ENCODE results near the gene TBC1D2B. TPM values are rescaled to one million over a fixed set of nuclear protein-coding genes. Genes with fewer than 3 reads are reported as not detected.
A peak's percentile ranks its signal among the peaks of the same experiment; 100 is the strongest.

TBC1D2B gene
- total RNA-seq, 2 donors from 2014 or later = 54.0 to 58.5 TPM

DNA sequence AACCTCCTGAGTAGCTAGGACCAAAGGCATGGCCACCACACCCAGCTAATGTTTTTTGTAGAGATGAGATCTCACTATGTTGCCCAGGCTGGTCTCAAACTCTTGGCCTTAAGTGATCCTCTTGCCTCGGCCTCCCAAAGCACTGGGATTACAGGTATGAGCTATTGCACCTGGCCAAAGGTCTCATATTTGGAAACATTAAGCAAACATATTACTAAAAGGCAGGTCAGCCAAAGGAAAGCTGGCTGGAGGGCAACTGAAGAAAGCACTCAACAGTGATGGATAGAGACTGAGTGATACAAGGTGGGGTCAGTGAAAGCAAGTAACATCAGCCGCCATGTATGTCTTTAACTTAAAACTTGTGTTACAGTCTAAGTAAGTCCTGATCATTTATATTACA lies 57.5 kb downstream of the TBC1D2B start:
- TF ChIP-seq, protein P1, sequence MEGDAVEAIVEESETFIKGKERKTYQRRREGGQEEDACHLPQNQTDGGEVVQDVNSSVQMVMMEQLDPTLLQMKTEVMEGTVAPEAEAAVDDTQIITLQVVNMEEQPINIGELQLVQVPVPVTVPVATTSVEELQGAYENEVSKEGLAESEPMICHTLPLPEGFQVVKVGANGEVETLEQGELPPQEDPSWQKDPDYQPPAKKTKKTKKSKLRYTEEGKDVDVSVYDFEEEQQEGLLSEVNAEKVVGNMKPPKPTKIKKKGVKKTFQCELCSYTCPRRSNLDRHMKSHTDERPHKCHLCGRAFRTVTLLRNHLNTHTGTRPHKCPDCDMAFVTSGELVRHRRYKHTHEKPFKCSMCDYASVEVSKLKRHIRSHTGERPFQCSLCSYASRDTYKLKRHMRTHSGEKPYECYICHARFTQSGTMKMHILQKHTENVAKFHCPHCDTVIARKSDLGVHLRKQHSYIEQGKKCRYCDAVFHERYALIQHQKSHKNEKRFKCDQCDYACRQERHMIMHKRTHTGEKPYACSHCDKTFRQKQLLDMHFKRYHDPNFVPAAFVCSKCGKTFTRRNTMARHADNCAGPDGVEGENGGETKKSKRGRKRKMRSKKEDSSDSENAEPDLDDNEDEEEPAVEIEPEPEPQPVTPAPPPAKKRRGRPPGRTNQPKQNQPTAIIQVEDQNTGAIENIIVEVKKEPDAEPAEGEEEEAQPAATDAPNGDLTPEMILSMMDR (IDR thresholded peaks at IDR 0.05) = no peak
- no peaks in the 10 kb centered on the region for H3K27me3 ChIP-seq (replicated peaks; ENCODE audit: insufficient read depth)
- DNase-seq (ENCODE audit: low spot score) (no peak), ATAC-seq (ENCODE audit: insufficient number of reproducible peaks, low FRiP score, low read depth) (no peak)
- peaks cover 10% of the 10 kb centered on the region for H3K36me3 ChIP-seq
- no peaks in the 10 kb centered on the region for H3K9me3 ChIP-seq
- peaks cover 13 to 25% of the 10 kb centered on the region in 2 donors for H3K4me1 ChIP-seq (ENCODE audit: control insufficient read depth in 1 of 2, low read depth in 2 of 2)
- H3K27ac ChIP-seq = no peak overlapping the region
- H3K4me3 ChIP-seq = no peak overlapping the region

GRCh38 chr15:78018946-78019644 lies 58.4 kb downstream of the TBC1D2B start:
- Histone ChIP-seq H3K4me1 (ENCODE audit: control insufficient read depth in 1 of 2, low read depth in 2 of 2) (peaks cover 13 to 25% of the 10 kb centered on the region in 2 donors), H3K36me3 (peaks cover 17% of the 10 kb centered on the region), H3K4me3 (no peak overlapping the region), H3K27ac (peak overlapping the region in 1 of 2 donors; percentile 23), H3K27me3 (replicated peaks; ENCODE audit: insufficient read depth) (no peaks in the 10 kb centered on the region), H3K9me3 (no peaks in the 10 kb centered on the region)
- TF ChIP-seq, protein P1 (IDR thresholded peaks at IDR 0.05) = no peak
- DNase-seq (ENCODE audit: low spot score) (no peak), ATAC-seq (ENCODE audit: insufficient number of reproducible peaks, low FRiP score, low read depth) (no peak)

- DNase-seq (ENCODE audit: low spot score) (no peak), ATAC-seq (ENCODE audit: insufficient number of reproducible peaks, low FRiP score, low read depth) (no peak)
- TF ChIP-seq, protein P1 (IDR thresholded peaks at IDR 0.05) = no peak
- Histone ChIP-seq H3K27me3 (replicated peaks; ENCODE audit: insufficient read depth) (no peaks in the 10 kb centered on the region), H3K4me3 (no peak overlapping the region), H3K4me1 (ENCODE audit: control insufficient read depth in 1 of 2, low read depth in 2 of 2) (peaks cover 13 to 25% of the 10 kb centered on the region in 2 donors), H3K27ac (peak overlapping the region in 1 of 2 donors; percentile 23), H3K36me3 (peaks cover 22% of the 10 kb centered on the region), H3K9me3 (no peaks in the 10 kb centered on the region)
Observed at GRCh38 chr15:78018445-78018844, 59.1 kb downstream of the TBC1D2B start.

- Histone ChIP-seq H3K4me1 (ENCODE audit: control insufficient read depth in 1 of 2, low read depth in 2 of 2) (peaks cover 13 to 25% of the 10 kb centered on the region in 2 donors), H3K27me3 (replicated peaks; ENCODE audit: insufficient read depth) (no peaks in the 10 kb centered on the region), H3K9me3 (no peaks in the 10 kb centered on the region), H3K36me3 (peaks cover 33% of the 10 kb centered on the region), H3K4me3 (no peak overlapping the region), H3K27ac (no peak overlapping the region)
- no peak for DNase-seq (ENCODE audit: low spot score)
- ATAC-seq (ENCODE audit: insufficient number of reproducible peaks, low FRiP score, low read depth) = no peak
- TF ChIP-seq, protein P1 (IDR thresholded peaks at IDR 0.05) = no peak
Observed at GRCh38 chr15:78016860-78017259, 60.7 kb downstream of the TBC1D2B start.

- ATAC-seq (ENCODE audit: insufficient number of reproducible peaks, low FRiP score, low read depth) (no peak), DNase-seq (ENCODE audit: low spot score) (no peak)
- TF ChIP-seq, protein P1 (IDR thresholded peaks at IDR 0.05) = no peak
- H3K4me3 ChIP-seq = no peak overlapping the region
- H3K27ac ChIP-seq = no peak overlapping the region
- peaks cover 3 to 16% of the 10 kb centered on the region in 2 donors for H3K4me1 ChIP-seq (ENCODE audit: control insufficient read depth in 1 of 2, low read depth in 2 of 2)
- H3K9me3 ChIP-seq = no peaks in the 10 kb centered on the region
- peaks cover 44% of the 10 kb centered on the region for H3K36me3 ChIP-seq
- H3K27me3 ChIP-seq (replicated peaks; ENCODE audit: insufficient read depth) = no peaks in the 10 kb centered on the region
Observed at GRCh38 chr15:78012643-78013077, 64.9 kb downstream of the TBC1D2B start.
